NOMO-1 (cell line): ENCODE measurements around the gene UBE3A.
"Not testable (repeated sequence)": the region's sequence is repeated elsewhere in the genome, so short reads cannot be mapped to it uniquely, and the experiment has no call there.

Experiments
- DNase-seq, 2 experiments: peaks; one replicate each; lab custom pipeline; 2025; ENCODE audit not compliant: unreplicated experiment in 2 of 2; lab: John Stamatoyannopoulos, UW

Gene UBE3A

GRCh38 chr15:25438601-25439368 lies at the start of gene UBE3A:
UBE3A (minus strand) TSS chr15:25439024; CDS start chr15:25409107, 29,917 bp downstream.
- DNase-seq: peak; percentile 87 to 89

DNA sequence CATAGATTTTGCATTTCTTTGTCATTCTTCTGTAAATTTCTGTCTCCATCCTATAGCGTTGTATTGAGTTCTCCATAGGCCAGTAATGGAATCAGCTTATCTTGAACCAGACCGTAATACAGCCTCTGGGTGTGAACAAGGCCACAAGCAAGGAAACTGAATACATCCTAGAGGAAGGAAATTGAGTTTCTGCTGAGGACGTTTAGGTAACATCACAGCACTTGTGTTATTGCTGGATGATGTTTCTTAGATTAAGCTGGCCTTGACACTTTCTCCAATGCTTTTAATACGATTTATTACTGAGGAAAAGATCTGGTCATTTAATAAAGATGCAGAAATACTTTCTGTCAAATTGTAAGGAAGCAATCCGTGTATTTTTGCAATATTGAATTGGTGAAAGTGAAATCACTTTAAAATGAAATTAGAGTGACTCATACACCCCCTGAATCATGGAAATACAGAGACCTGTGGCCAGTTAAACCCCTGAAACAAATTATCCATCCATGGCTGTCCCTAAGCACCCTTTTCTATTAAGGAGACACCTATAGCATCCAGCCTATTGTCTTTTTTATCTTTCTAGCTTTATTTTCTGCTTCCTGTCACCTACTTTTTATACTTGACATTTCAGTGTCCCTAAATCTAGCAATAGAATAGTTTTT lies 48.5 kb upstream of the UBE3A start:
- DNase-seq: no peak

- no peak for DNase-seq
Observed at GRCh38 chr15:25486051-25486450, 47.2 kb upstream of the UBE3A start.

DNA sequence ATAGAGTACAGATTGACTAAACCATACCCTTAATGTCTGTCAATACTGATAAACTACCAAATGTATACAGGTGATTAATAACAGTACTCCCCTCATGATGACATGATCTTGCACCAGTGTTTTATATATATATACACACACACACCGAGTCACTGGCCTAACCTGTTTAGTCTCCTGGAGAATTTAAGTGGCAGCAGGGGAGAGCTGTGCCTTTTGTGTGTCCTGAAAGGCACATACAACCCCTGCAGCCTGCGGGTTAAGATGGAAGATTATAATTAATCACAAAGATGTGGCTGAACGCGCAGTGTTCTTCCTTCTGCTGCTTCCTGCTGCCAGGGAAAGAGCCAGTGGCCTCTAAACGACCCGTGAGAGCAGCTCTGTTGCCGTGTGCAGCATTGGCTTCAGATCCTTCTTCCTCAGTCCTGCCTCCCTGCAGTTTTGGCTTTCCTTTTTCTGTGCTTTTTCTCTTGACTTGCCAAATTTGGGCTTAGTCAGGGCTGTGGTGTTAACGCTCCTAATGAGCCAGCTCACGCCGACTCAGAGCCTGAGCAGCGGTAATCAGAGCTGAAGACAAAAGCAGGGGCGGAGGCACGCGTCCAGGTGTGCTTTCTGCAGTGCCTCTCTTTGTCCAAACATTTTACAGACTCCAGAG lies 42.5 kb upstream of the UBE3A start:
- no peak for DNase-seq

- no peak for DNase-seq
Observed at GRCh38 chr15:25478313-25478712, 39.5 kb upstream of the UBE3A start.

DNA sequence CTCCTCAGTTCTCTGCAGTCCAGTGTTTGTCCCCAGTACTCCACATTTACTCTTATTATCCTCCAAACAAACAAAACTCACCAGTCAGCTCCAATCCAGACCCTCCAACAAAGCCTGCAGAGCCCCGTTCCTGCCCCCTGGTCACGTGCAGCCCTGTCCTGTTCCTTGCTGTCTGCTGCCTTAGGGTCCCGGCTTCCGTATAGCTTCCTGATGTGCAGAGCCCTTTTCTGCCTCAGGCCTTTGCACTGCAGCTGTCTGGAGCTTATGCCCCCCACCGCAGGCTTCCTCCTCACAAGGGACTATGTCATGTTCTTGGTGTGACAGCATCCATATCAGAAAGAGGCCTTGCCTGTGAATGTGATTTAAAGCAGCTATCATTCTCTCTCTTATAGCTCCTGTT lies 39.0 kb upstream of the UBE3A start:
- DNase-seq: no peak

- DNase-seq: no peak
Observed at GRCh38 chr15:25474251-25474650, 35.4 kb upstream of the UBE3A start.

DNA sequence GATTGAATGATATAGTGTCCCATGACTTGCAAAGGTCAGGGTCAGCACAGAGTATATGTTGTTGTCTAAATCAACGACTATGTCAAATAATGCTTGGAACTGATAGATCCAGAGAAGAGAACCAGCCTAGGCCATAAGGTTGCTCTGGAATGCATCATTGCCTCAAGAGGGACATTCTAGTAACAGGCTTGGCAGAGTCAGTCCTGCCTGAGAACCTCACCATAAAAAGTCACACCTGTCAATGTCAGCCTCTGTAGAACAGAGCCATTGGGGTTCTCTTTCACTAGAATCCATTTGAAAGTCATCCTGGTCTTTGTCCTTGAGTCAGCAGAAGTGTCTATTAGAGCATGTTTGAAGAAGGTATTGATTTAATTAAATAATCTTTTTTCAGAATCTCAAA lies 31.4 kb upstream of the UBE3A start:
- no peak for DNase-seq

DNA sequence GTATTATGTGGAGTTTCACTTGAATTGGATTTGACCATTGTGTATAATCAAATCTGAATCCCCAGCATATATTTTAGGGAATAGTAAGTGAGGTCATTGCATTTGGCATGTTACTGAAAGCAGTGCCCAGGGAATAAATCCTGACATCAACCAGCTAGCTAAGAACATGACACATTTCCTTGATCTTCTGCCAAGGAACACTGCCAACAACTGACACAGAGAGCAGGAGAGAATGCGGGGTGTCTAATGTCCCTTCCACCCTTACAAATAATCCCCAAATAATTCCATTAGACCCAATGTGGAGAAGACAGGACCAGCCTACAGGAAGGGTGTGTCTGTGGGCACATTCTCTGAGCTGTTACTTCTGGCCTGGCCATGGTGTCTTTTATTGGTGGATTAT lies 30.6 kb upstream of the UBE3A start:
- no peak for DNase-seq

GRCh38 chr15:25468611-25469010 lies 29.8 kb upstream of the UBE3A start:
- no peak for DNase-seq

GRCh38 chr15:25465835-25466234 lies 27.0 kb upstream of the UBE3A start:
- DNase-seq: no peak

GRCh38 chr15:25464784-25465183 lies 26.0 kb upstream of the UBE3A start:
- no peak for DNase-seq

- no peak for DNase-seq
Observed at GRCh38 chr15:25464383-25464782, 25.6 kb upstream of the UBE3A start.

DNA sequence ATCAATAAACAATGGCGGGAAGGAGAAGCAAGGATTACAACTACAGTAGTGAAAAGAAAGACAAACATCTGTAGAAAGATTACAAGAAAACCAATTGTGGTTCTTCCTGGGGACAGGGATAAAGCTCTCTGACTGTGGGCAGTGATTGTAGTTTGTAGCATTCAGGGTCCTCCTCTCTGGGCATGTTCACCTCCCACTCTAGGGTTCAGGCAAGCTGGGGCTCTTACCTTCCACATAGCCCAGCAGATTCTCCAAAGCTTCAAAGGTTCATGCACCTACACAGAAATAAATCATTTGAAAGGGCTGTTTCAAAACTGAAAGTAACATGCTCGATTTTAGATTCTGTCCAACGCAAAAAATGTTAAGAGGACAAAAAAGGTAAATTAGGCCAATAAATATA lies 17.4 kb upstream of the UBE3A start:
- DNase-seq: no peak

DNA sequence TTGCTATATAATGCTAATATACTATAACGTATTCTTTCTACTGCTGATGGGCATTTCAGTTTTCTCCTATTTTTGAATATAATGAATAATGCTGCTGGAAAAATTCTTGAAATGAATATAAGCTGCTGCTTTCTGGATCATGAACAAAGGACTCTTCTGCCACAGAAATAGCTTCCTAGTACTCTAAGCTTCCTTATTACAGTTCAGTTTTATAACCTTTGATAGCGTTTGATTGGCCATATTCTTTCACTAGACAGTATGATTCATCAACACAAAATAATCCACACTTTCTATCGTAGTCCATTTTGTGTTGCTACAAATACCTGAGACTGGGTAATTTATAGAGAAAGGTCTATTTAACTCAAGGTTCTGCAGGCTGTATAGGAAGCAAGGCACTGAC lies 16.4 kb upstream of the UBE3A start:
- no peak for DNase-seq

- DNase-seq: no peak
Observed at GRCh38 chr15:25454771-25455170, 15.9 kb upstream of the UBE3A start.

GRCh38 chr15:25453246-25453645 lies 14.4 kb upstream of the UBE3A start:
- DNase-seq: not testable (repeated sequence)

- DNase-seq: no peak
Observed at GRCh38 chr15:25451501-25451900, 12.7 kb upstream of the UBE3A start.

- DNase-seq: no peak
Observed at GRCh38 chr15:25450163-25450562, 11.3 kb upstream of the UBE3A start.

DNA sequence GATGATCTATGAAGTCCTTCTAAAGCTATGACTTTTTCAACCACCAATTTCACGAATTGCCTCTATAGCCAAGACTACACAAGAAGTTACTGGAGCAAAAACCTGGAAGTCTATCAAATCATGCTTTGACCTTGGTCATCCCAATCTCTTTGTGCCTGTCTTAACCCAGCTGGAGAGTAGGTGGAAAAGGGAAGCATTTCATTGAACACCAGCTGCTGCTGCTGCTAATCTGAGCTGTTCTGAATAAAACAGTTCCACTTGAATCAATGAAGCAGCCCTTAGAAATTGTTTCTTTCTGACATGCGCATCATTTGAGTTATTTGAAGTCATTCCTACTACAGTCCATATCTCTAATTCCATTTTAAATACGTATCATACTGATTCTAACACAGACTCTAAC lies 7.3 kb upstream of the UBE3A start:
- no peak for DNase-seq

DNA sequence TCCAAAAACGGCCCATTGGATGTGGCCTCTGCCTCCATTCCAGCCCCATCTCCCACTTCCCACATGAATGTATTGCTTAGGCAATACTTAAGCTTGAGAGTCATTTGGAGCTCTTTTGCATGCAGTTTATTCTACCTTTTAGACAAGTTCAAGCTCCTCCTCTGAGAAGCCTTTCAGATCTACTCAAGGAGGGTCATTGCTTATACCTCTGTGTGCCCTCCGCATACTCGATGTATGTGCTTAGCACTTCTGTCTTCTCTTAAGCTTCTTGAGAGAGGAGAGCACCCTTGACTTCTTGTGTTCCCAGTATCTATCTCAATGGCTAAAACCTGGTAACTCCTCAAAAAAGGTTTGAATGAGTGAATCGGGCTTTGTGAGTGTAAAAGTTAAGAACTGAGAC lies 6.6 kb upstream of the UBE3A start:
- DNase-seq: no peak

- no peak for DNase-seq
Observed at GRCh38 chr15:25441111-25441510, 2.3 kb upstream of the UBE3A start.
